Islet of Langerhans (tissue), 1 donor: ENCODE measurements around the gene PPP6R2.

ENCODE experiments used
- FAIRE-seq: peaks from one replicate; lab custom pipeline; 2011; peaks lifted over from hg19 to GRCh38; lab: Jason Lieb, UNC

PPP6R2 gene

DNA sequence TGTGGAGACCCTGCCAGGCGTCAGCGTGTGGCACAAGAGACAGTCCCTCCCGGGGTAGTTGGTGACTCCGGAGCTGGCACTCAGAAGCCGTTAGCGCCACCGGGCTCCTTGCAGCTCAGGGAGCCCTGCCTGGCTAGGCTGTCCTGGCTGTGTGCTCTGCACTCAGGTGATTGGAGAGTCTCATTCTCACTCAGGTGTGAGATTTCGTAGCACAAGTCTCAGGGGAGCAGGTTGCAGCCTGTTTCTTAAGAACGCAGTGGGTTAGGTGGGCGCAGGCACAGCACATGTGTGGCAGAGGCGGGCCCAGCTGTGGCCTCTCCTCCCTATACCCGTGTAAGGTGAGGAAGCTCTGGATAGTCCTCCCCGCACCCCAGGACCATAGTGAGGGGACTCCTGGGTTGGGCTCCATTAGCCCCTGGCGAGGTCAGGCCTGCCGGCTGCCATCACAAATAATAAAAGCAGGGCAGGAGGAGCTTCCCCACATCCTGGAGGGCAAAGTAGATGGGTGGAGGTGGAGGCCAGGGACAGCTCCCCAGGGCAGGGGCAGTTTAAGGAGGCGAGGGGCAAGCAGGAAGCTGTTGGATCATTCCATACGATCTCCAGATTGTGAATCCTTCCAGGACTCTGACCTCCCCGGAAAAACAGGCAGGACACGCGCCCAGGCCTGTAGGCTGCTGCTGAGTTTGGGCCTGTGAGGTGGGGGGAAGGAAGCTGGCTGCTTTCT, 92.3 kb downstream of the PPP6R2 start:
- FAIRE-seq, result no peak

GRCh38 chr22:50436015-50436830, 93.1 kb downstream of the PPP6R2 start:
- FAIRE-seq, result no peak

GRCh38 chr22:50436841-50437341, 93.8 kb downstream of the PPP6R2 start:
- FAIRE-seq, result no peak

- no peak for FAIRE-seq
Observed at GRCh38 chr22:50437511-50438304, 94.6 kb downstream of the PPP6R2 start.

DNA sequence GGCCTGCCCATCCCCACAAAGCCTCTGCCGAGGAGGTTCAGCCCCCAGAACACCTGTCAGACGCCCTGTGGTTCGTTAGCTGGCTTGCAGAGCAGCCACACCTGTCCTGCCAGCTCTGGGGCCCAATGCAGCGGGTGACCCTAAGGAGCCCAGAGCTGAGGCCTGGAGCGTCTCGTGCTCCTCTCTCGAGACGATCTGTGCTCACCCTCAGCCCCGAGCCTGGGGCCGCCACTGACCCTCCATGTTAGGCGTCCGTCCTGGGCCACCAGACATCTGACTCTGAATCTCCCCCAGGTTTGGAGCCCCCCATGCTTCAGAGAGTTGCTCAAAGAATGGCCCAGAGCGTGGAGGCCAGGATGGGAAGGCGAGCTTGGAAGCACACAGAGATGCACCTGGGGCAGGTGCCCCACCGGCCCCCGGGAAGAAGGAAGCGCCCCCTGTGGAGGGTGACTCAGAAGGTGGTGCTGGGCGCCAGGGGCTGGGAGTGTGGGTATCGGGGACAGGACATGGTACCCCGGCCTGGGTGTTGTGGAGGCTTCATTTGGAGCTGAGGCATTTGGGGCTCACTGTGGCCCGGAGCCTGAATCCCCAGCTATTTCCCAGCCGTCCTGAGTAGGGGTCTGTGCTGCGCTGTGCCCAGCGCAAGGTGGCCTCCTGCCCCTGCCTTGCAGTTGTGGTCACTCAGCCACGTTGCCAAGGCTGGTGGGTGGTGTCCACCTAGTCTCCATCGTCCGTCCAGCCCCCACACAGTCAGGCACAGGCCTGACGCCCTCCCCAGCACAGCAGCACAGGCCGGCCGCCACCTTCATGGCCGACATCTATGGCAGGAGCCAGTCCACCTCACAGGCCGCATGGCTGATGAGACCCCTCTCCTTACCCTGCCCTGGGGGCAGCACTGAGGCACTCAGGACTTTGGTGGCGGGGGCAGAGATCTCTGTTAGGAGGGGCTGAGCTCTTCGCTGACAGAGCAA, 95.5 kb downstream of the PPP6R2 start:
- FAIRE-seq, result no peak

GRCh38 chr22:50439314-50439870, 96.3 kb downstream of the PPP6R2 start:
- no peak for FAIRE-seq

DNA sequence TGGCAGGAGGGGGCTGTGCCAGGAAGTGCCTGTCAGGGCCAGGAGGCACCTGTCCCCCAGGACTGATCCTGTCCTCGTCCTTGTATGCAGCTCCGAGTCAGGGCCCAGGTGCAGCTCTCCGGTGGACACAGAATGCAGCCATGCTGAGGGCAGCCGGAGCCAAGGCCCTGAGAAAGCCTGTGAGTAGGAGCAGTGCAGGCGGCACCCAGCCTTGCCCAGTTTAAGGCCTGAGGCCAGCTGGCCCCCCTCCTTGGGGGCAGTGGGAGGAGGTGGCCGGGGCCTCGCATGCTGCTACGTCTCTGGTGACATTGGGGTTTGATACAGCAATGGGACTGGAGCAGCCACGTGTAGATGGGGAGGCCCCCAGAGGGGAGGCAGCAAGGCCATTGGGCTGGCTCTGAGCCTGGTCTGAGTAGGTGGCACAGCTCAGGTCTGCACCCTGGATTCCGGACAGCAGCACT, 96.8 kb downstream of the PPP6R2 start:
- FAIRE-seq, result no peak

DNA sequence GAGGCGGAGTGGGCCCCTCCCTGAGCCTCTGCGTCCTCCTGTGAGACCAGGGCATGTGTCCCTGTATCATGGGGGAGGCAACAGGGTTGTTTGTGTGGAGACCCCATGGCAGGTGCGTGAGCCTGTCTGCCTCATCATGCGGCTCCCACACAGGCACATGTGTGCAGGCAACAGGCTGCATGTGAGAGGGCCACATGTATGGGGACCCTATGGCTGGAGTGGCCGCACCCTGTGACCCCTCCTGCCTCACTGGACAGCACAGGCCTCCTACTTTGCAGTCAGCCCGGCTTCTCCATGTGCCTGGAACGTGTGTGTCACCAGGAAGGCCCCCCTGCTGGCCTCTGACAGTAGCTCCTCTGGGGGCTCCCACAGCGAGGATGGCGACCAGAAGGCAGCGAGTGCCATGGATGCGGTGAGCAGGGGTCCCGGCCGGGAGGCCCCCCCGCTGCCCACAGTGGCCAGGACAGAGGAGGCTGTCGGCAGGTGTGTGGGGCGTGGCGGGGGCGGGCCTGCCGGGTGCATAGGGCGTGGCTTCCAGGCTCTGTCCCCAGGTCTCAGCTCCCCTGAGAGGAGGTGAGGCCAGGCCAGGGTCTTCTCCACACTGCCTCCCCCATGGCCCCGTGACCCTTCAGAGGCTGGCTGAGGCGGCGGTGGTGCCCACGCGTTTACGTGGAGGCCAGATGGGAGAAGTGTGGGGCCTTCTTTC, 97.6 kb downstream of the PPP6R2 start:
- FAIRE-seq, result no peak

DNA sequence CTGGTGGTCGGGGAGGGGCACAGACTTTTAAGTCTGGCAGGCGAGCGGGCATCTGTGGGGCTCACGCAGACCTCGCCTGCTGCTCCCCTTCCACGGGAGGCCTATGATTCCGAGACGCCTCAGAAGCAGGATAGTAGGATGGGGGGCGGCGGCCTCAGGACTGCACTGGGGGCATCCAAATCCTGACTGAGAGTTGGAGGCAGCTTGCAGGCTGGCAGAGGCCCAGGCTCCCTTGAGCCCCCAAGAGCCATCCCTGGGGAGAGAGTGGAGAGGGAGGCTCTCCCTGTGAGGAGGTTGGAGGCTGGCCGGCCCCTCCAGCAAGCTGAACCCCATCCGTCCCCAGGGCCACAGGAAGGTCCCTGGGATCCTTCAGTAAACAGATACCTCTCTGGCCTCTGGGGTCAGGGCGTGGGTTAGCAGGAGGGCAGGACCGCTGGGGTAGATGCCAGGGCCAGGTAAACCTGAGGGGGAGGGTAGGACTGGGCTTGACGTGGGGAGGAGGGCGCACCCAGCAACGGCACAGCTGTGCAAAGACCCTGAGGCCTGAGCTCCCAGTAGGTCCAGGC, 98.4 kb downstream of the PPP6R2 start:
- no peak for FAIRE-seq

DNA sequence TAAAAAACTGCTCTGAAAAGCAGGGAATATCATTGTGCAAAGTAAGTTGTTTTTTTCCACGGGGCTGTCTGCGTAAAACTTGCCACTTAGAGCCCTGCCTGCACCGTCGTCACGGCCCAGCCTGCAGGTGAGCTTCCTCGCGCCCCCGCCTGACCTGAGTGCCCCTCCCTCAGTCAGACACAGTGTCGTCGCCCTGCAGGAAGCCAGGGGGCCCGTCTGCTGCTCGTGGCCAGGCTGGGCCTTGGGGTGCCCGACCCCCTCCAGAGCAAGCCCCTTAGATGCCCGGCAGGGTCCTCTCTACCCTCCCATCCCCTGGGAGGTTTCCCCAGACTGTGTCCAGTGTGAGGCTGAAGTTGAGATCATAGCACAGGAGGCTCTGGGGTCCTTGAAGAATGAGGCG, 100.1 kb downstream of the PPP6R2 start:
- no peak for FAIRE-seq

DNA sequence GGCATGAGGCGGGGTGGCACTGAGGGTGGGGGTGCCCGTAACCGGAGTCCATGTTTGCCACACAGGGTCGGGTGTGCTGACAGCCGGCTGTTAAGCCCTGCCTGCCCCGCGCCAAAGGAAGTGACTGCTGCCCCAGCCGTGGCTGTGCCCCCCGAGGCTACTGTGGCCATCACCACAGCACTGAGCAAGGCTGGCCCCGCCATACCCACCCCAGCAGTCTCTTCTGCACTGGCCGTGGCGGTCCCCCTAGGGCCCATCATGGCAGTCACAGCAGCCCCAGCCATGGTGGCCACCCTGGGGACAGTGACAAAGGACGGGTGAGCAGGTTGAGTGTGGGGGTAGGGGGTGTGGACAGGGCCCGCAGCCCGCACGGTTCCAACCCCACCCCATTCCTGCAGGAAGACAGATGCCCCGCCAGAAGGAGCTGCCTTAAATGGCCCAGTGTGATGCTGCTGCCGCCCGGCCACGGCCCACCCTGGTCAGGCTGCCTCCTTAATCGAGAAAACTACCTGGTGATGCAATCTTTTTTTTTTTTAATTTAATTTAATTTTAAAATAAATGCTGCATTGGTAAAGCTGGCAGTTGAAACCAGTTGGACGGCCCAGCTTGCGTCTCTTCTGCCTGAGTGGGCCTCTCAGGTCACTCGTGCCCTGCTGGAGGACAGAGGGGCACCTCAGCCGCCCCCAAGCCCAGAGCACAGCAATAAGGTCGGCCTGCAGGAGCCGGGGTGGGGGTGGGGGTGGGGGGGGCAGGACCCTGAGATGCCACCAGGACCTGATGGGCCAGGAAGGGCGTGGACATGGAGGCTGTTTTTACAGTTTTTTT, 100.9 kb downstream of the PPP6R2 start:
- FAIRE-seq, result no peak

DNA sequence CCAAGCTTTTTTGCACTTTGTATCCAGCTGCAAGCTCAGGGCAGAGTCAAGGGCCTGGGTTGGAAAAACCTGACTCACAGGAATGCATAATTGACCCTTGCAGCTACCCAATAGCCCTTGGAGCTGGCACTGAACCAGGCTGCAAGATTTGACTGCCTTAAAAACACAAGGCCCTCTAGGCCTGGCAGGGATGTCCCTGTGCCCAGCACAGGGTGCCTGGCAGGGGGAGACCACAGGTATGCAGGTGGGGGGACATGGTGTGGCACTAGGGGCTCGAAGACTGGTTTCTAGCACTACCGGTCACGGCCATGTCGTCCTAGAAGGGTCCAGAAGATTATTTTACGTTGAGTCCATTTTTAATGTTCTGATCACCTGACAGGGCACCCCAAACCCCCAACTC, 101.5 kb downstream of the PPP6R2 start:
- FAIRE-seq, result no peak

DNA sequence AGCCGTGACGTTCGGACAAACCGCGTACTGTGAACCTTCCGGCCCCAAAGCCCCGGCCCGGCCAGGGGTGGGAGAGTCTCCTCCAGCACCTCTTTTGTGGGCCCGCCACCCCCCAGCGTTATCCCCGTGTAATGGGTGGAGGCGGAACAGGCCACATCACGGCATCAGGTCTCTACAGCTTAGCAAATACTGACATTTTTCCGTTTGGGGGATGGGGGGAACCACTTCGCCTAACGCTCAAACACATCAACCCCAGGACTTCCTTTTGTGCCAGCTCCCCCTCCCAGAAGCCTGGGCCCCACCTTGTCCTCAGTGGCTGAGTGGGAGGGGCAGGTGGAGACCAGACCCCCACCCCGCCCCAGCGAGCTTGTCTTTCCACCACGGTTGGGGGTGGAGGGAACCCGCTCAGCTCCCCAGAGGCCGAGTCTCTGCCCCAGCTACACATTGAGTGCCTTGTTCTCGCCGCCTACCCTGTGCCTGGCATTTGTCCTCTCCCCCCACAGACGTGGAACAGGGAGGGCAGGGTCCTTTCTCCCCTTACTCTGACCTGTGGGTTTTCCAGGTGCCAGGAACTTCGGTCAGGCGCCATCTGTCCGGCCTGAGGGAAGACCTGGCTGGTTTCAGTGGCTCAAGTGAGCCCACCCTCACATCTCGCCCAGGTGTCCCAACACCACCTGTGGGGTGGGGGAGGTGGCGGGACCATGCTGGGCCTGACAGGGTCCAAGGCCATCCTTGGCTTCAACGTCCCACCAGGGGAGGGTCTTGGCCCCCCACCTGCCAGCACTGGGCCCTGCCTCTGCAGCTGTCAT, 102.1 kb downstream of the PPP6R2 start:
- no peak for FAIRE-seq

- no peak for FAIRE-seq
Observed at GRCh38 chr22:50445880-50446707, 103.0 kb downstream of the PPP6R2 start.

DNA sequence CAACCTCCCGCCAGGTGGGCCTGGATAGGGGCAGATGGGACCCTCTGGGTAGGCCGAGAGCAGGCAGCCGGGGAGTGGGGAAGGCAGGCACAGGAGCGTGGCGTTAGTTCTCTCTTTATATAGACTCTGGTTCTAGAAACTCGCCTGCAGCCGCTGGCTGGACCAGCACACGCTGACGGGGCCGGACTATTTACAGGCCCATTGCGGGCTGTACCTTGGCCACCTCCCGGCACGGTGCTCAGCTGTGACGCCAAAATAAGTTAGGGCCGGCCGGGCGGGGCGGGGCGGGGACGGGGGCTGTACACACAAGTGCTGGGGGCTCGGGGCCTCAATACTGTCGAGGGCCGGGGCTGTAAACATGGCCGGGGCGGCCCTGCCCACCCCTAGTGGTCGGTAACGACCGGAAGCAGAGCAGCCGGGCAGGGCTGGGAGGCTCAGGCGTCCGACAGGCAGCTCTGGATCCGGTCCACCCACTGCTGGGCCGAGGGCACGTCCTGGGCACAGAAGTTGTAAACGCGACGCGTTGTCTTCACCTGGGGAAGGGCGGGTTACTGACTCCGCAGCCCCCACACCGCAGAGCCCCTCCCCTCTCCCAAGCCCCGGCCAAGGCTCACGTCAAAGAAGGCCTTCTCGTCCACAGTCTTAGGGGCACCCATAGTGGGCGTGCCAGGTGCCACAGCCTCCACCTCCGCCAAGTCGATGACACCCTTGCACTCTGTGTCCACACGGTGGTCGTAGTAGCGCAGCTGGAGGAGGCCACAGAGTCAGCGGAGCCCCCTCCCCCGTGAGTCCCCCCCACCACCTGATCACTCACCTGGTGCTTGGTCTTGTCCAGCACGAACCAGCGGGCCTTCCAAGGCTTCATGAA, 103.8 kb downstream of the PPP6R2 start:
- FAIRE-seq, result no peak
